Measurements from ENCODE around the gene CSPG4. TPM values are rescaled to one million over a fixed set of nuclear protein-coding genes. Genes with fewer than 3 reads are reported as not detected.

The CSPG4 gene
- total and polyA plus RNA-seq, 2 of the 13 experiments (the other 11 are each of a cell fraction or from before 2014, with no cell fraction given): 0.01 to 0.04 TPM

- TF ChIP-seq ZNF773 (CRISPR knock-in tag; IDR thresholded peaks at IDR 0.05; ENCODE audit: borderline replicate concordance) (no peak), ZMYM2 (CRISPR knock-in tag; IDR thresholded peaks at IDR 0.05) (no peak), KDM5B (CRISPR knock-in tag; IDR thresholded peaks at IDR 0.05; ENCODE audit: borderline replicate concordance) (peak; percentile 51; the same call in 1 of the 2 replicates), GATAD1 (CRISPR knock-in tag; IDR thresholded peaks at IDR 0.05) (peak; percentile 56; the same call in 1 of the 2 replicates), ZNF784 (CRISPR knock-in tag; IDR thresholded peaks at IDR 0.05; ENCODE audit: borderline replicate concordance) (peak; percentile 80; the same call in 1 of the 2 replicates), ZNF569 (CRISPR knock-in tag; IDR thresholded peaks at IDR 0.05; ENCODE audit: borderline replicate concordance) (no peak), FOXK1 (CRISPR knock-in tag; IDR thresholded peaks at IDR 0.05; ENCODE audit: borderline replicate concordance, low read depth) (no peak), THAP11 (CRISPR knock-in tag; IDR thresholded peaks at IDR 0.05) (peak; percentile 46), ELF1 (CRISPR knock-in tag; IDR thresholded peaks at IDR 0.05) (peak; percentile 73), ARID5B (CRISPR knock-in tag; IDR thresholded peaks at IDR 0.05) (0 out of 2 replicates have a peak, but pooled peaks have one; percentile 15), FOXA1 (IDR thresholded peaks at IDR 0.05) (no peak), FOXA1 (CRISPR knock-in tag; IDR thresholded peaks at IDR 0.05) (no peak), ONECUT2 (CRISPR knock-in tag; IDR thresholded peaks at IDR 0.05) (no peak), BCL3 (CRISPR knock-in tag; IDR thresholded peaks at IDR 0.05) (peak; percentile 53; the same call in 1 of the 2 replicates), TAF1 (CRISPR knock-in tag; IDR thresholded peaks at IDR 0.05) (peak; percentile 43; the same call in 1 of the 2 replicates), ZNF468 (CRISPR knock-in tag; IDR thresholded peaks at IDR 0.05) (no peak), CTCF (CRISPR knock-in tag; IDR thresholded peaks at IDR 0.05) (peak; percentile 51)
Observed at GRCh38 chr15:75758071-75758872, 45.6 kb upstream of the CSPG4 start (continued).

Measured in HepG2 (cell line).